Measurements from ENCODE around the gene SP140L. TPM values are rescaled to one million over a fixed set of nuclear protein-coding genes. Genes with fewer than 3 reads are reported as not detected.
A peak's percentile ranks its signal among the peaks of the same experiment; 100 is the strongest.

SP140L gene
- total and polyA plus RNA-seq, 2 of the 8 experiments (the other 6 are each of a cell fraction or from before 2014, with no cell fraction given): 0.36 to 1.5 TPM

GRCh38 chr2:230441227-230441897 lies 114.4 kb downstream of the SP140L start:
- Histone ChIP-seq H2AK5ac (ENCODE audit: low read depth, low read length) (no peak overlapping the region), H3K4ac (replicated peaks; ENCODE audit: insufficient read length, low read depth, low read length) (no peak overlapping the region), H3K23ac (ENCODE audit: insufficient read length) (no peak overlapping the region), H3K18ac (ENCODE audit: extremely low read depth, low read length) (no peak overlapping the region), H3K56ac (replicated peaks; ENCODE audit: insufficient read length, low read depth, low read length) (no peak overlapping the region), H2BK5ac (ENCODE audit: low read depth, low read length) (no peak overlapping the region), H2BK12ac (ENCODE audit: low read depth, low read length) (no peak overlapping the region), H3K79me1 (ENCODE audit: low read depth, low read length) (no peaks in the 10 kb centered on the region), H3K23me2 (ENCODE audit: low read depth, low read length) (no peaks in the 10 kb centered on the region), H3K4me3 (ENCODE audit: extremely low read depth in 1 of 4, insufficient read depth in 2 of 4, low read depth in 3 of 4, low read length in 4 of 4) (no peak overlapping the region), H4K8ac (ENCODE audit: extremely low read depth, insufficient read depth, low read length) (no peak overlapping the region), H3K4me2 (ENCODE audit: insufficient read depth in 1 of 2, low read depth in 2 of 2, low read length in 2 of 2) (no peak overlapping the region), H3K4me1 (replicated peaks in 1 of 4; ENCODE audit: control insufficient read depth in 3 of 4, insufficient read depth in 4 of 4, low read length in 3 of 4) (no peaks in the 10 kb centered on the region), H3K14ac (ENCODE audit: insufficient read length) (no peak overlapping the region), H3K9ac (replicated peaks in 1 of 4; ENCODE audit: extremely low read depth in 1 of 4, low read depth in 3 of 4, low read length in 3 of 4) (no peak overlapping the region), H3K27me3 (replicated peaks in 1 of 4; ENCODE audit: control insufficient read depth in 3 of 4, extremely low read depth in 1 of 4, insufficient read depth in 3 of 4, low read length in 3 of 4) (no peaks in the 10 kb centered on the region), H3K9me3 (ENCODE audit: insufficient read depth in 2 of 2, low read depth in 1 of 2, low read length in 1 of 2) (peaks cover 0 to 2% of the 10 kb centered on the region in 2 experiments; a peak in 1 of 4 replicates), H3K79me2 (ENCODE audit: control insufficient read depth in 1 of 2, insufficient read depth in 2 of 2, low read length in 2 of 2) (no peaks in the 10 kb centered on the region), H2AFZ (ENCODE audit: low read length) (no peak overlapping the region), H4K20me1 (replicated peaks in 1 of 2; ENCODE audit: control insufficient read depth in 1 of 2, insufficient read depth in 2 of 2, low read length in 2 of 2) (no peaks in the 10 kb centered on the region), H2BK20ac (ENCODE audit: low read length) (no peak overlapping the region), H3K27ac (ENCODE audit: low read depth, low read length) (no peak overlapping the region), H2BK15ac (ENCODE audit: low read length) (no peak overlapping the region), H4K5ac (ENCODE audit: insufficient read length, low read depth, low read length) (no peak overlapping the region), H2BK120ac (replicated peaks; ENCODE audit: low read depth, low read length) (no peak overlapping the region), H3K36me3 (ENCODE audit: control insufficient read depth in 2 of 4, insufficient read depth in 4 of 4, low read length in 3 of 4) (no peaks in the 10 kb centered on the region), H4K91ac (replicated peaks; ENCODE audit: insufficient read length, low read length) (no peak overlapping the region)
- no peak for DNase-seq (ENCODE audit: low read depth in 1 of 2, low spot score in 2 of 2)
- FAIRE-seq: peak; percentile 7
- ChIA-PET CTCF (ENCODE audit: partially characterized antibody) (no interaction called here), POLR2A (ENCODE audit: partially characterized antibody) (no interaction called here)
- 96% methylated on average over 4 of the region's 4 CpGs; no CpG with 5 or more reads in 1 of the 2 experiments for WGBS, 2 experiments (ENCODE audit: extremely low coverage in 1 of 2, insufficient coverage in 1 of 2, insufficient read length in 1 of 2, insufficient replicate concordance in 2 of 2, low coverage in 1 of 2, low lambda C conversion rate in 2 of 2, missing lambda C conversion rate in 1 of 2)
- no peak for TF ChIP-seq HDAC2 (IDR thresholded peaks at IDR 0.05; ENCODE audit: borderline replicate concordance in 1 of 2, low read depth in 2 of 2, low read length in 2 of 2)
- TF ChIP-seq POLR2A (IDR thresholded peaks at IDR 0.05; ENCODE audit: control extremely low read depth in 1 of 2, low read depth in 2 of 2, low read length in 2 of 2): no peak
- TF ChIP-seq SIX5 (IDR thresholded peaks at IDR 0.05; ENCODE audit: low read depth, low read length): no peak
- TF ChIP-seq POLR2AphosphoS5 (IDR thresholded peaks at IDR 0.05; ENCODE audit: low read depth, low read length): no peak
- TF ChIP-seq KDM5A (IDR thresholded peaks at IDR 0.05; ENCODE audit: low read length): no peak
- no peak for TF ChIP-seq EP300 (IDR thresholded peaks at IDR 0.05; ENCODE audit: borderline replicate concordance in 1 of 2, low read depth in 2 of 2, low read length in 2 of 2)
- TF ChIP-seq POU5F1 (IDR thresholded peaks at IDR 0.05; ENCODE audit: low read depth, low read length): no peak
- no peak for TF ChIP-seq SAP30 (IDR thresholded peaks at IDR 0.05; ENCODE audit: insufficient read depth, insufficient replicate concordance, low read length)
- TF ChIP-seq, protein P1, sequence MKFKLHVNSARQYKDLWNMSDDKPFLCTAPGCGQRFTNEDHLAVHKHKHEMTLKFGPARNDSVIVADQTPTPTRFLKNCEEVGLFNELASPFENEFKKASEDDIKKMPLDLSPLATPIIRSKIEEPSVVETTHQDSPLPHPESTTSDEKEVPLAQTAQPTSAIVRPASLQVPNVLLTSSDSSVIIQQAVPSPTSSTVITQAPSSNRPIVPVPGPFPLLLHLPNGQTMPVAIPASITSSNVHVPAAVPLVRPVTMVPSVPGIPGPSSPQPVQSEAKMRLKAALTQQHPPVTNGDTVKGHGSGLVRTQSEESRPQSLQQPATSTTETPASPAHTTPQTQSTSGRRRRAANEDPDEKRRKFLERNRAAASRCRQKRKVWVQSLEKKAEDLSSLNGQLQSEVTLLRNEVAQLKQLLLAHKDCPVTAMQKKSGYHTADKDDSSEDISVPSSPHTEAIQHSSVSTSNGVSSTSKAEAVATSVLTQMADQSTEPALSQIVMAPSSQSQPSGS (IDR thresholded peaks at IDR 0.05; ENCODE audit: low read length): no peak
- TF ChIP-seq YY1 (IDR thresholded peaks at IDR 0.05; ENCODE audit: low read depth, low read length): no peak

All from H1 (cell line).